Measurements from ENCODE around the gene MEX3C.

The MEX3C gene

DNA sequence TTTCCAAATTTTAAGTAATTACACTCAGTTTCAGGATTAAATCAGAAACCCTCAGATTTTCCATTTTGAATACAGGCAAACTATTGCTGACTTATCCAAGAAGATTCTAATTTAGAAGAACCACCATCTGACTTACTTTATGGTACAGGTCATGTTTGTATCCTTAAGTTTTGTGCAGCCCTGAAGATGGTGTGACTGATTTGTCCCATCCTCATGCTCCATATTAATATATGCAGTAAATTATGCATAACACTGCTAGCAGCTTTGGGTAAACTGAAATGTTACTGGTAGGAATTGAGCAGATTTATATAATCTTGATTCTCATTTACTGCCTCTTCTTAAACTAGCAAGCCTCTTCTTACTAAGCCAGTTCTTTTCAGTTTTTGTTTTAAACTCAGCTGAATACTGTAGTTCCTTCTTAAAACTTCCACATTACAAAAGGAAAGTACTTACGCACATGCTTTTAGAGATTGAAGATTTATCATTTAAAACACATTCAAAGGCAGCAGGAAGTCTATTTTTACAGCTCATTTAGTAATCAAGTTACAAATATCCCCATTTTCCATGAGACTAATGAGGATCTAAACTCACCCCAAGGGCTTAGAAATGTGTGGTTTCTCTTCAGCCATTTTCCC lies 25.7 kb downstream of the MEX3C start:
- TF ChIP-seq, protein P1, sequence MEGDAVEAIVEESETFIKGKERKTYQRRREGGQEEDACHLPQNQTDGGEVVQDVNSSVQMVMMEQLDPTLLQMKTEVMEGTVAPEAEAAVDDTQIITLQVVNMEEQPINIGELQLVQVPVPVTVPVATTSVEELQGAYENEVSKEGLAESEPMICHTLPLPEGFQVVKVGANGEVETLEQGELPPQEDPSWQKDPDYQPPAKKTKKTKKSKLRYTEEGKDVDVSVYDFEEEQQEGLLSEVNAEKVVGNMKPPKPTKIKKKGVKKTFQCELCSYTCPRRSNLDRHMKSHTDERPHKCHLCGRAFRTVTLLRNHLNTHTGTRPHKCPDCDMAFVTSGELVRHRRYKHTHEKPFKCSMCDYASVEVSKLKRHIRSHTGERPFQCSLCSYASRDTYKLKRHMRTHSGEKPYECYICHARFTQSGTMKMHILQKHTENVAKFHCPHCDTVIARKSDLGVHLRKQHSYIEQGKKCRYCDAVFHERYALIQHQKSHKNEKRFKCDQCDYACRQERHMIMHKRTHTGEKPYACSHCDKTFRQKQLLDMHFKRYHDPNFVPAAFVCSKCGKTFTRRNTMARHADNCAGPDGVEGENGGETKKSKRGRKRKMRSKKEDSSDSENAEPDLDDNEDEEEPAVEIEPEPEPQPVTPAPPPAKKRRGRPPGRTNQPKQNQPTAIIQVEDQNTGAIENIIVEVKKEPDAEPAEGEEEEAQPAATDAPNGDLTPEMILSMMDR (IDR thresholded peaks at IDR 0.05; ENCODE audit: low read depth, low read length) = no peak
- no peak for DNase-seq (ENCODE audit: extremely low read depth, low read depth)

DNA sequence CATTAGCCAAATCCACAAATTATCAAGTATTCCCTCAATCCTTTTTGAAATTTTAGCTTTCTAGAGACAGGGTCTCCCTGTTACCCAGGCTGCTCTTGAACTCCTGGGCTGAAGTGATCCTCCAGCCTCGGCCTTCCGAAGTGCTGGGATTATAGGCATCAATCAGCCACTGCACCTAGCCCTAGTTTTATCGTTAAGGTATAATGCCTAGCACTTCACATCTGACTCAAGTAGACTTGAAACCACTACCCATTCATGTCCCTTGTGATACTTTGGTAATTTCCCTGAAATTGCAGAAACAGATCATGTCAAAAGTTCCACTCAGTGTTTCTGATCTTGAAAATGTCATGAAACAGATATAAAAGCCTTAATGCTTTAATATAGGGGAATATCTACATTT lies 26.3 kb downstream of the MEX3C start:
- TF ChIP-seq, protein P1 (IDR thresholded peaks at IDR 0.05; ENCODE audit: low read depth, low read length) = no peak
- no peak for DNase-seq (ENCODE audit: extremely low read depth, low read depth)

DNA sequence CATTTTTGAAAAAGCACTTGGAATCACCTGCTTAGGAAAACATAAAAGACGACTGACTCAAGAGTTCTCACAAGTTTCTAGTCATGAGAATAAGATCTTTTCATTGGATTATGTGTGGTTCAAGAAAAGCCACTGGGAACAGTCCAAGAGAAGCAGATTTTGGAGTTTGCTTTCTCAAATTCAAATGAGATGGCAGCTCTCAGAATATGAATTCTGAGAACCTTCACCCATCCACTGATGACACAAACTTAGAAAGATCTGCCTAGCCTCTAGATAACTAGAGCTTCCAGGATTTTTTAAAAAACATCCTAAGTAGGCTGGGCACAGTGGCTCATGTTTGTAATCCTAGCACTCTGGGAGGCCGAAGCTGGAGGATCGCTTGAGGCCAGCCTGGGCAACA lies 26.8 kb downstream of the MEX3C start:
- no peak for DNase-seq (ENCODE audit: extremely low read depth, low read depth)
- TF ChIP-seq, protein P1 (IDR thresholded peaks at IDR 0.05; ENCODE audit: low read depth, low read length) = no peak

DNA sequence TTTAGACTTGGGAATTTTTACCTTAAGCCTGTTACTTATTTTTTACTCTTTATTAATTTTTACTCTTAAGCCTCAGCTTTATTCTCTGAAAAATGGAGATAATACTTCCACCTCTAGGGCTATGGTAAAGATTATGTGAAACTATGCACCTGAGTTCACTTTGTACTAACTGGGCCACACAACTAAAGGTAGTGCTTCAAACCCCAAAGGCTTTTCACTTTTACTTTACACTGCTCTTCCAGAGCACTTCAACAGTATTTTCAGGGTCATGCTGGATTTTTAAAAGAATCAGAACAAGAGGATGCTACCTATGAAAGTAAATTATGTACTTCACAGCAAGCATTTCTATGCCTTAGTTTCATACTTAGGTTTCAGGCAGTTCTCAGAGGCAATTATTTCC lies 27.8 kb downstream of the MEX3C start:
- DNase-seq (ENCODE audit: extremely low read depth, low read depth) = no peak
- TF ChIP-seq, protein P1 (IDR thresholded peaks at IDR 0.05; ENCODE audit: low read depth, low read length) = no peak

DNA sequence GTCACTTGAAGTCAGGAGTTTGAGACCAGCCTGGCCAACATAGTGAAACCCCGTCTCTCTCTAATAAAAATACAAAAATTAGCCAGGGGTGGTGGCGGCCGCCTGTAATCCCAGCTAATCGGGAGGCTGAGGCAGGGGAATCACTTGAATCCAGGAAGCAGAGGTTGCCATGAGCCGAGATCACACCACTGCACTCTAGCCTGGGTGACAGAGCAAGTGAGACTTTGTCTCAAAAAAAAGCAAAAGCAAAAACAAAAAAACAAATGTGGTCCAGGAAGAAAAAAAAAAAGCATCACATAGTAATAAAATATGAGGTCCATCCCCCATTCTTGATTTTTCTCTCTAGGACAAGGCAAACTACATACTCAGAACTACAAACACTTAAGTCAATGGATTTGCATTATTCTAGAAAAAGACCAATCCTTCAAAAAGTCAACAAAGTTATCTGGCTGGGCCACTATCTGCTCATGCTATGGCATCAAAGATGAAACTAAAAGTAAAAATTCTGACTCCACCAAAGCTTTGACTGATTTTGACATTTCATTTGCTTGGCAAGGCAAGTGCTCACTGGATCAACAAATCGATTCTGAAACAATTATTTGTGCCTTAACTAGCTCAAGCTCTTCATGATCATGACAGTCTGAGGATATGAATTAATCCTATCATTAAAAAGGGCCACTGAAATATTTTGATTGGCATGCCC lies 28.4 kb downstream of the MEX3C start:
- DNase-seq (ENCODE audit: extremely low read depth, low read depth) = no peak
- TF ChIP-seq, protein P1 (IDR thresholded peaks at IDR 0.05; ENCODE audit: low read depth, low read length) = no peak

DNA sequence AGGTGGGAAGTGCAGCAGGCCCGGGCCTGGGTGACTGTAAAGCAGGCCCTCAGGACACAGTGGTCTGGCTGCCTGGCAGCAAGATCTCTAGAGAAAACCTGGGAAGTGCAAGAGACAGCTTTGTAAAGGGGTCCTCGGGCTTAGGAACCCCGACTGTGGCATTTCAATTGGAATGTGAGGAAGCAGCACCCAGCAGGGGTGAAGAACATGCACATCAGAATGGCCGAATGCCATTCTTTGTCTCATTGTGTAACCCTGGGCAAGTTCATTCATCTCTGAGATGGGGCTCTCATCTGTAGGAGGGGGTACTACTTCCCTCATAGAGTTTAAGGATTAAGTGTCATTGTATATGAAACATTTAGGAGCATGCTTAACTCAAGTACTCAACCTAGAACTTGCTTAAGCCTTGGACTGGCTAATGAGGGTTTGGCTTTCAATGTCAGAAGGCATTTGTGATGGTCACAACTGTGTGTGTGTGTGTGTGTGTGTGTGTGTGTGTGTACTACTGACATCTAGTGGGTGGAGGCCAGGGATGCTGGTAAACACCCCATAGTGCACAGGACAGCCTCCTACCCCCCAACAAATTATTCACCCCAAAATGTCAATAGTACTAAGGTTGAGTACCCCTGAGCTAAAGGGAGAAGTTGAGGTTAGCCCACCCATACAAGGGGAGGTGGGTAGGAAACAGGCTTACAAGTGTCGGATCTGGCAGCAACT lies 29.3 kb downstream of the MEX3C start:
- TF ChIP-seq, protein P1 (IDR thresholded peaks at IDR 0.05; ENCODE audit: low read depth, low read length) = no peak
- DNase-seq (ENCODE audit: extremely low read depth, low read depth) = no peak

DNA sequence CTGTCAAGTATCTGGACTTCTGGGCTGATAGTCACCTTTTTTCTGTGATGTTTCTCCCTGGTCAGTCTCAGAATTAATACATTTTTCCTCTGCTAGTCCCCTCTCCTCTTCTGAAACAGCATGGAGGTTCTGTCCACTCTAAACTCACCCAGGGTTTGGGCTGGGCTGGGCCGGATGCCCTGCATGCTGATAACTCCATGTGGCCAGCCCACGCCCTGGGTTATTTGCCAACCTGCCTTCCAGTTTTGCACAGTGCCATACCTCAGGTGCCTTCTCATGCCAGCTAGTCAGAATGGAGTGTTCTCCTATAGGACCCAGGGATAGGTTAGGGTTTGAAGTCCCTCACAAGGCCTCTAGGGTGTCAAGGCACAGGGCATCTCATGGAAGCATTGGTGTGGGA lies 32.2 kb downstream of the MEX3C start:
- TF ChIP-seq, protein P1 (IDR thresholded peaks at IDR 0.05; ENCODE audit: low read depth, low read length) = no peak
- DNase-seq (ENCODE audit: extremely low read depth, low read depth) = no peak

All from AG09319 (cell line).